CD4-positive, alpha-beta T cell treated with Interleukin-6 for 4 hours (primary cell): ENCODE data around the gene BARX1.

Experiments
- DNase-seq: peaks from one replicate; pipeline ENCODE4 v3.0.0-alpha.2; 2020; ENCODE audit warnings: mixed read lengths

BARX1 gene

GRCh38 chr9:93916358-93916757 lies 38.8 kb downstream of the BARX1 start:
- DNase-seq, result no peak

- no peak for DNase-seq
Observed at GRCh38 chr9:93911801-93912554, 43.2 kb downstream of the BARX1 start.

GRCh38 chr9:93911136-93911745 lies 43.9 kb downstream of the BARX1 start:
- no peak for DNase-seq

GRCh38 chr9:93910598-93910997 lies 44.6 kb downstream of the BARX1 start:
- DNase-seq, result no peak

- no peak for DNase-seq
Observed at GRCh38 chr9:93910196-93910595, 45.0 kb downstream of the BARX1 start.

GRCh38 chr9:93909242-93909616 lies 45.9 kb downstream of the BARX1 start:
- no peak for DNase-seq

- DNase-seq, result no peak
Observed at GRCh38 chr9:93908591-93909241, 46.4 kb downstream of the BARX1 start.

GRCh38 chr9:93907551-93908199 lies 47.5 kb downstream of the BARX1 start:
- no peak for DNase-seq

- no peak for DNase-seq
Observed at GRCh38 chr9:93906195-93906880, 48.8 kb downstream of the BARX1 start.

GRCh38 chr9:93905473-93906133 lies 49.6 kb downstream of the BARX1 start:
- no peak for DNase-seq

- no peak for DNase-seq
Observed at GRCh38 chr9:93904649-93905472, 50.3 kb downstream of the BARX1 start.

- DNase-seq, result no peak
Observed at GRCh38 chr9:93903886-93904648, 51.1 kb downstream of the BARX1 start.

GRCh38 chr9:93902780-93903655 lies 52.1 kb downstream of the BARX1 start:
- DNase-seq, result no peak

- no peak for DNase-seq
Observed at GRCh38 chr9:93902051-93902779, 52.9 kb downstream of the BARX1 start.
